OCI-LY1 (cell line): ENCODE data around the gene ELL.
"Not testable (repeated sequence)": the region's sequence is repeated elsewhere in the genome, so short reads cannot be mapped to it uniquely, and the experiment has no call there.

Experiments
- CTCF ChIP-seq: fragments of 200-600 bp; sonication (generic), shearing (Covaris generic); IDR thresholded peaks from 2 replicates; pipeline ENCODE4 v1.5.1; 2017; ENCODE audit warnings: mild to moderate bottlenecking, antibody characterized with exemption, low read length, moderate library complexity, mixed read lengths
- EZH2 ChIP-seq: fragments of 200-600 bp; sonication (generic), shearing (Covaris generic); IDR thresholded peaks from 2 replicates; pipeline ENCODE4 v1.8.0; 2017; ENCODE audit warnings: borderline replicate concordance, mixed run types, mild to moderate bottlenecking, antibody characterized with exemption, low read length, moderate library complexity, mixed read lengths

- not testable (repeated sequence) for TF ChIP-seq CTCF, EZH2
Measured at GRCh38 chr19:18405754-18406153, 116.1 kb downstream of the ELL start.
